Measurements from ENCODE around the gene DICER1. TPM values are rescaled to one million over a fixed set of nuclear protein-coding genes. Genes with fewer than 3 reads are reported as not detected.

DICER1 gene
- total and polyA plus RNA-seq, 2 donors (not counting 3 experiments of a cell fraction or from before 2014, with no cell fraction given), result 8.3 to 43.6 TPM

DNA sequence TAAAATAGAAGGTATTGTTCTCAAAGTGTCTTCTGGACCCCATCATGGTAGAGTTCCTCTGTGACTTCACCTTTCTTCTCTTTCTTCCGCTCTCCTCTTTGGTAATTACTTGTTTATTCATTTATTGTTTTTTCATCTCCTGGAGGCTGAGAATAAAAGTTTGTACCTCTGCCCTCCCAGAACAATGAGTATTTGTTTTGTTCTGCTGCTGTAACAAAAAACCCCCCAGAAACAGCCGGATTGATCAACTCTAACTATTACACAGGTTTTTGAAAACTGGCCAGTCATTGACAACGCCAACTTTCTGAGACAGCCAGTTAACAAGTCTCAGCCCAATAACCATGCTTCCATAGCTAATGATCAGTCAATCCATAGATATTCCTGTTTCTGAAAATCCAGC, 8.2 kb upstream of the DICER1 start:
- Histone ChIP-seq H3K36me3 (ENCODE audit: control insufficient read depth in 2 of 2, extremely low read depth in 1 of 2, insufficient read depth in 2 of 2, low read length in 2 of 2) (no peaks in the 10 kb centered on the region), H3K27ac (ENCODE audit: insufficient read depth, low read depth, low read length) (no peak overlapping the region), H3K79me2 (ENCODE audit: control insufficient read depth, insufficient read depth, low read length) (no peaks in the 10 kb centered on the region), H2AFZ (ENCODE audit: low read depth, low read length) (no peak overlapping the region), H4K20me1 (replicated peaks; ENCODE audit: control insufficient read depth, extremely low read depth, insufficient read depth, low read length) (no peaks in the 10 kb centered on the region), H3K4me2 (ENCODE audit: insufficient read depth, low read length) (no peak overlapping the region), H3K4me3 (replicated peaks in 1 of 3; ENCODE audit: insufficient read depth in 1 of 3, low read depth in 1 of 3, low read length in 3 of 3) (no peak overlapping the region), H3K27me3 (ENCODE audit: control insufficient read depth in 2 of 2, insufficient read depth in 2 of 2, low read length in 2 of 2) (no peaks in the 10 kb centered on the region), H3K4me1 (ENCODE audit: control insufficient read depth, extremely low read depth, insufficient read depth, low read length) (no peaks in the 10 kb centered on the region), H3K9me3 (replicated peaks; ENCODE audit: control insufficient read depth, insufficient read depth, low read length) (no peaks in the 10 kb centered on the region), H3K9me1 (replicated peaks; ENCODE audit: control insufficient read depth, extremely low read depth, insufficient read depth, low read length) (no peaks in the 10 kb centered on the region), H3K9ac (replicated peaks; ENCODE audit: extremely low read depth, insufficient read depth, low read length) (no peak overlapping the region)
- dilution Hi-C loops (cut with MboI; ENCODE audit: extremely low pct_ligation_motif_present, low sequenced_read_pairs) (no loop called here), intact Hi-C loops (cut with micrococcal nuclease) (no loop called here)
- no peak for TF ChIP-seq POLR2A (IDR thresholded peaks at IDR 0.05; ENCODE audit: low read depth, low read length)
- TF ChIP-seq, protein P1, sequence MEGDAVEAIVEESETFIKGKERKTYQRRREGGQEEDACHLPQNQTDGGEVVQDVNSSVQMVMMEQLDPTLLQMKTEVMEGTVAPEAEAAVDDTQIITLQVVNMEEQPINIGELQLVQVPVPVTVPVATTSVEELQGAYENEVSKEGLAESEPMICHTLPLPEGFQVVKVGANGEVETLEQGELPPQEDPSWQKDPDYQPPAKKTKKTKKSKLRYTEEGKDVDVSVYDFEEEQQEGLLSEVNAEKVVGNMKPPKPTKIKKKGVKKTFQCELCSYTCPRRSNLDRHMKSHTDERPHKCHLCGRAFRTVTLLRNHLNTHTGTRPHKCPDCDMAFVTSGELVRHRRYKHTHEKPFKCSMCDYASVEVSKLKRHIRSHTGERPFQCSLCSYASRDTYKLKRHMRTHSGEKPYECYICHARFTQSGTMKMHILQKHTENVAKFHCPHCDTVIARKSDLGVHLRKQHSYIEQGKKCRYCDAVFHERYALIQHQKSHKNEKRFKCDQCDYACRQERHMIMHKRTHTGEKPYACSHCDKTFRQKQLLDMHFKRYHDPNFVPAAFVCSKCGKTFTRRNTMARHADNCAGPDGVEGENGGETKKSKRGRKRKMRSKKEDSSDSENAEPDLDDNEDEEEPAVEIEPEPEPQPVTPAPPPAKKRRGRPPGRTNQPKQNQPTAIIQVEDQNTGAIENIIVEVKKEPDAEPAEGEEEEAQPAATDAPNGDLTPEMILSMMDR (IDR thresholded peaks at IDR 0.05; ENCODE audit: extremely low read depth in 1 of 2, insufficient read depth in 1 of 2, low read depth in 1 of 2, low read length in 2 of 2), result no peak
- no peak for TF ChIP-seq EZH2 (IDR thresholded peaks at IDR 0.05; ENCODE audit: borderline replicate concordance, low read depth, low read length, severe bottlenecking)
- TF ChIP-seq GATA2 (IDR thresholded peaks at IDR 0.05; ENCODE audit: insufficient read depth, insufficient read length, low read depth, low read length), result no peak
- TF ChIP-seq JUN (IDR thresholded peaks at IDR 0.05; ENCODE audit: borderline replicate concordance, insufficient read depth, insufficient read length, low read depth), result no peak
- TF ChIP-seq MYC (IDR thresholded peaks at IDR 0.05; ENCODE audit: low read depth, low read length), result no peak
- TF ChIP-seq, protein P2, sequence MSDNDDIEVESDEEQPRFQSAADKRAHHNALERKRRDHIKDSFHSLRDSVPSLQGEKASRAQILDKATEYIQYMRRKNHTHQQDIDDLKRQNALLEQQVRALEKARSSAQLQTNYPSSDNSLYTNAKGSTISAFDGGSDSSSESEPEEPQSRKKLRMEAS (IDR thresholded peaks at IDR 0.05; ENCODE audit: insufficient read depth, insufficient read length), result no peak
- no peak for TF ChIP-seq FOS (IDR thresholded peaks at IDR 0.05; ENCODE audit: borderline replicate concordance, insufficient read depth, low read length)
- TF ChIP-seq POLR2AphosphoS5 (IDR thresholded peaks at IDR 0.05; ENCODE audit: insufficient read depth, low read depth, low read length), result no peak
- DNase-seq (ENCODE audit: low read depth, low spot score) (no peak), FAIRE-seq (no peak)
- BruUV-seq (replicated peaks), result no TSS peak
- ChIA-PET POLR2A (no interaction called here), CTCF (interaction anchor here (1.6 kb wide), 1 partner anchor 196 kb away, joined by 4 read pairs; no protein-coding TSS in a partner anchor)
